GM21737 (cell line): ENCODE results near the gene GPR108.

Experiments used
- ATAC-seq: cut with Tn5 transposase; IDR thresholded peaks from one replicate; pipeline ENCODE4 v1.9.1; 2021; ENCODE audit warnings: mild to moderate bottlenecking, moderate library complexity; ENCODE audit not compliant: unreplicated experiment

Gene GPR108

DNA sequence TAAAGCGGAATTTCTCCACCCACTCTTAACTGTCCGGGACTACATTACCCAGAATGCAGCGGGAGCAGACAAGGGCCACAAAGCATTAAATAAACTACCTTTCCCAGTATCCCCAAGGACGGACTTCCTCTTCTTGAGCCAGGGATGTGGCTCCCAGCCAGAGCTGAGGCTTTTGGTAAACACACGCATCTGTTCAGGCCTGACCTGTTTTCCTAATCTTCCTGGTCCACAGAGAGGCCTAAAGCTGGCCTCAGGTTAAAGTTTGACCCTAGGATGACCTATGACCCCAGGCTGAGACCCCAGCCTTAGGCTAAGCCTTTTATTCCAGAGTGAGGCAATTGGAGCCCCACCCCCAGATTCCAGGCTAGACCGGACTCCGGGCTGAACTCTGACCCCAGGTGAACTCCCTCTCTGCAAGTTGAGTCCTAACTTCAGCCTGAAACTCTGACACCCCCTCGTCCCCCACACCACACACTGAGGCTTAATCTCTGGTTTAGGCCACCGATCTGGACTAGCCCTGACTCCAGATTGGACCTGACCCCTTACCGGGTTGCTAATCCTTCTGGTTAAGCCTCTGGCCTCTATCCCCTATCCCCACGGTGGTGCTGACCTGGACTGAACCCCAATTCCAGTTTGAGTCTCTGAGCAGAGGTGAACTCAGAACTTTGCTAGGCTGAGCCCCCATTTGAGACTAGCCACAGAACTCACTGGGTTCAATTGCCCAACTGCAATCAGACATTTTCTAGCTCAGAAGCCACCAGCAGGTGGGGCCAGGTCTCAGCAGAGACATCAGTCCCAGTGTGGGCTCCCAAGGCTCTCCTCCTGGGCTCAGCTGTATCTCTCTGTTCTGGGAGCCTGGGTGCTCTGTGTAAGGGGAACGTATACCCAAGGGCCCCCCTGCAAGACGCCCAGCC lies 750 bp upstream of the GPR108 start:
- peak; percentile 16 for ATAC-seq

DNA sequence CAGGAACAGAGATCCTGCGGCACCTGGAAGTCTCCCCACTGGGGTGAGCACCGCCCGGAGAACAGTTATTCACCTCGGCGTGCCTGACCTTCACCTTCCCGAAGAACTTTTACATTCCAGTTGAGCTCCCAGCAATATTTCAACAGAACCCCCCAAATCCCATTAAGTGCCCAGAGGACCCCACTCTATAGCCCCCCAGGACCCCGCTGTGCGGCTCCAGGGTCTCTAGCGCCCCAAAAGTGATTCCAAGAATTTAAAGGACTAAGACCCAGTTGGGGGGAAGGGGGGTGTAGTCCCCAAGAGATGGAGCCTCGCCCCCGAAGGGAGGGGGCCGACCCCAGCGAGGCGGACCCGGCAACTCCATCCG lies 480 bp downstream of the GPR108 start:
- ATAC-seq, result no peak

DNA sequence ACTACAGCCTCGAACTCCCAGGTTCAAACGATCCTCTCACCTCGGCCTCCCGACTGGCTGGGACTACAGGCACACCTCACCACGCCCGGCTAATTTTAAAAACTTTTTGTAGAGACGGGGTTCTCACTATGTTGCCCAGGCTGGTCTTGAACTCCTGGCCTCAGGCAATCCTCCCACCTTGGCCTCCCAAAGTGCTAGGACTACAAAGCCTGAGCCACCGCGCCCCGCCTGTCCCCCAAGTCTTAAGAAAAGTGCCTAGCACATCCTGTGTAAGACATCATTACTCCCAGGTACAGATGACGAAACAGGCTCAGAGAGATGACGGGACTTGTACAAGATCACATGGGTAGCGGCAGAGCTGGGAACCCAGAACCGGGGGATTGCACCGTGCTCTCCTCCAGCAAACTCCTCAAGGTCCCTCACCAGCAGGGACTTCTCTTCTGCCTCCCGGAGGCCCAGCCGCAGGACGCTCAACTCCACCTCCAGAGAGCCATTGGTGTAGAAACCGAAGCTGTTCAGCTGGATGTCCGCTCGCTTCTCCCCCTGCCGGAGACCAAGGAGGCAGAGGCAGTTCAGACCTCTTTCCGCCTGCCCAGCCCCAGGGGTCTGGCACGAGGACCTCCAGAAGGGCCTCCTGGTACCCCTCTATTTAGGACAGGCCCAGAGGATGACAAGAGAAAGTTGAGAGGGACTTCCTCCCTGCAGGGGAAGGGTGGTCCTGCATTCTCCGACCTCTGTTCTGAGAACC lies 1.0 kb downstream of the GPR108 start:
- ATAC-seq, result no peak

DNA sequence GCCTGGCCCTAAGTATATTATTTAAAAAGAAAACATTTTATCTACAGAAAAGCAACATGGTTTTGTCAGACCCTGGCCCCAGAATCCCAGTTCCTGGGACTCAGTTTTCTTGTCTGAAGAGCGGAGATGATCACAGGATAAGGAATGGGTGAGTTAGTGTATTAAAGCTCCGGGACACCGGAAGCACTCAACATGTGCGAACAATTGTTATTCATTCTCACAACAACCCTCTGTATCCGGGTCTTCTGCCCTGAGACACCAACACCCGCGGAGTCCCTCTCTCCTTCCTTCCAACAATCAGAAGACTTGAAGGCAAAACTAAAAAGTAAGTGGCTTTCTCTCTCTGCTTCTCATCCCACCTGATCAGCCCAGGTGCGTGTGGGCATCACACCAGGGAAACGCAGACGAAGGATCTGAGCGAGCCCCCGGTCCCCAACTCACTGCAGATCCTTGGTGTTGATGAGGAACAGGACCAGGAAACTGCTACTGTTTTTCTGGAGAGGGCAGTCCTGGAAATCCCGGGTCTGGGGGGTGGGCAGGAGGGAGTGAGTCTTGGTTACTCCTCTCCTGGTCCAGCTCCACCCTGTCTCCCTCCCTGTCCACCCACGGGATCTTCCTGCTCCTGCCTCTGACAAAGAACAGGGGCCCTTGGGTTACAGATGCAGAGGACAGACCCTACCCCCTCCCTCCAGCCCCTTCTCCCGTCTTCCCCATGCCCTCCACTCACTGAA lies 2.0 kb downstream of the GPR108 start:
- ATAC-seq, result no peak

DNA sequence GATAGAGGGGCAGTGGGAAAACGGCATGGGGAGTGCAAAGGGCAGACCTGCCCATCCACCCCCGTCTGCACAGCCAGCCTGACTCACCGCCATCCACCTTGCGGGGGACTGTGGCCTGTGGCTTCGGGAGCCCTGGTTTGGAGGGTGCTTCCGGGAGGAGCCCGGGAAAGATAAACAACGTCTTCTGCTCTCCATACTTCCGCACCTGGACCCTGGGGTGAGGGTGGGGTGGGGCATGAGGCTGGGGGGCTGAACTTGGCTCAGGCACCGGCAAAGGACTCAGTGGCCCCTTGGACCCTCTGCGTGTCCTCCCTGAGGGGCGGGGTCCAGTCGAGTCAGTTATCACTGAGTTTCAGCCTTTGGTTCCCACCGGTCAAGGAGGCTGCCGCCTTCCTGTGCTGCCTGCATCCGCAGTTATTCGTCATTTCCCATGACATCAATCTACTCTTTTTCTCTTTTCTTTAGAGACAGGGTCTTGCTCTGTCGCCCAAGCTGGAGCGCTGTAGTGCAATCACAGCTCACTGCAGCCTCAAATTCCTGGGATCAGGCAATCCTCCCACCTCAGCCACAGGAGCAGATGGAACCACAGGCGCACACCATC lies 3.2 kb downstream of the GPR108 start:
- no peak for ATAC-seq

DNA sequence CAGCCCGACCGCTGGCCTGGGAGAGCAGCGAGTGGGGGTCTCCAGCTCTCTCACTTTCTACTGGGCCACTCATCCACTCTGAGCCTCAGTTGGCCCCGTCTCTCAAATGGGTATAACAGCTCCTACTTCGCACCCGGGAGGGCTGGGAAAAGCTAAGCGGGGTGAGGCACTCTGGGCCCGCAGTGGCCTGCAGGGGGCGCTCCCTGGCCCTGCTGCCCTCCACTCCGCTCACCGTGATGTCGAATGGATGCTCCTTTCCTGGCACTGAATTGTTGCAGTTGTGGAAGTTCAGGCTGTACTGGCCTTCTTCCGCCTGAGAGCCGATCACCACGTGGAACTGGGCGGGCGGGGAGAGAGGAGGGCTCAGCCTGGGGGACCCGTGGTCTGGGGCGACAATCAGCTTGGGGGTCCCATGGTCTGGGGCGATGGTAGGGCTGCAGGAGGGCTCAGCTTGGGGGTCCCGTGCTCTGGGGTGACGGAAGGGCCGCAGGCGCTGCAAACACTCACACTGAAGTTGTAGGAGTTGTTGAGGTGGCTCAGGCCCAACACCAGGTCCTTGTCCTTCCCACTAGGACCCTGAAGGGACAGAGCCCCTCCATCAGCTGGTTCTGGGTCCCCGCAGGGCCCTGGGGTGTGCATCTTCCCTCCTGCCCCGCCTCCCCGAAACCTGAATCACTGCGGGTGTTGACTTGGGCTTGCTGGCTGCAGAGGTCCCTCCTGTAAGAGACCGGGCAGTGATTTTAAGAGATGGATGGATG lies 3.9 kb downstream of the GPR108 start:
- no peak for ATAC-seq

DNA sequence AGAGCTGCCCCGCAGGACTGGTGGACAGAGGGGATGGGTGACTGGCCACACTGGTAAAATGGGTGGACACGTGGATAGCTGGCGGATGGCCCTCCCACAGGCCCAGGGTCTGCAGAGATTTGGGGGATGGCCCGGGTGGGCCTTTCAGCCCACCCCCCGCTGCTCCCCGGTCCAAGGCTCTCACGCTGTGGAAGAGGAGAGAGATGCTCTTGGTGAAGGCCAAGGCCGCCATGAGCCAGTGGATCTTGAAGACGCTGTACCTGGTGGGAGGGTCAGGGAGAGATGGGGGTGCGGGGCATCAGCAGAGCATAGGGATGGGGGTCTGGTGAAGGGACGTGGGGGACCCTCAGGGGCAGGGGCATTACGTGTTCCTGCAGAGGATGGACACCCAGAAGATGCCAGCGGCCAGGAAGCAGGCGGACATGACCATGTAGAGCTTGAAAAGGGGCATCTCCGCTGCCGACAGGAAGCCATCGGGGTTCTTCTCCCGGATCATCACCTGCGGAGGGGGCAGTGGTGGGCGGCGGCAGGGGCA lies 4.5 kb downstream of the GPR108 start:
- ATAC-seq, result no peak

DNA sequence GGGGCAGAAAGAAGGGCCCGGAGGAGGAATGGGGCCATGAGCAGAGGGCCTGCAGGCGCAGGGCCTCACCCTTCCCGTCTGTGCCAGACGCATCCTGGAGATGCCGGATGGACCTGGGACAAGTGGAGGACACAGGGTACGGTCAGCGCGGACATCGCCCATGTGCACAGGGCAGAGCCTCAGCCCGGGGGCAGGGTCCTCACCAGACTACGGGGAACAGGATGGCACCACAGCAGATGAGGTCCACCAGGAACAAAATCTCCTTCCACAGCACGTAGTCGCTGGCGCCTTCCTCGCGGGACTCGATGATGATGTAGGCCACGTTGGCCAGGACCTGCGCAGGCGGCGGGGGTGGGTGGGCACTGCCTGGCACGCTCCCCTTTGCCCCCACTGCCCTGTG lies 5.6 kb downstream of the GPR108 start:
- no peak for ATAC-seq

DNA sequence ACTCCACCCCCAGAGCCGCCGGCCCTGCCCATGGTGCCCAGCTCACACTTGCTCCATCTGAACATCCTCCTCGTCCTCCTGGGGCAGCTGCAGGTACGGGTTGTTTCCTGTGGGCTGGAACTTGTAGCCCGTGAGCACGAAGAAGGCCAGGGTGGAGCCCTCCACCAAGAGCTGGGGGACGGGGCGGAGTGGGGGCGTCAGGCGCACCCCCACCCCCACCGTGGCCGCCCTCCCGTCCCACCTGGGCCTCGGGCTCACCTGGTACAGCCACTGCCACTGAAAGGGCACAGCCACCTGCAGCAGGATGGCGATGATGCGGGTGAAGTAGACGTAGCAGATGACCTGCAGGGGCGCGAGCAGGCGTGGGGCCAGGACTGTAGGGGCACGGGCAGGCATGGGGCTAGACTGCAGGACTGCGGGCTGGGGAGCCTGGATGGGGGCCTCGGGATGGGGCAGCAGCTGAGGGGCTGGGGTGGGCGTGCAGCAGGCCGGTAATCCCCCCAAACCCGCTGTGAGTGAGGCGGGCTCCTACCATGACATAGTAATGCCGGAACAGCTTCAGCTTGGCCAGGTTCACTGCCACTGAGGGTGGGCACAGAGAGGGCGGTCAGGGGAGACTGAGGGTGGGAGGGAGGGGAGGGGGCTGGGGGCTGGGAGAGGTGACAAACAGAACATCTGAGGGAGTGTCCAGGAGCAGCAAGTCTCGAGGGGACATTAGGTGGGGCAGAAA lies 6.3 kb downstream of the GPR108 start:
- no peak for ATAC-seq

DNA sequence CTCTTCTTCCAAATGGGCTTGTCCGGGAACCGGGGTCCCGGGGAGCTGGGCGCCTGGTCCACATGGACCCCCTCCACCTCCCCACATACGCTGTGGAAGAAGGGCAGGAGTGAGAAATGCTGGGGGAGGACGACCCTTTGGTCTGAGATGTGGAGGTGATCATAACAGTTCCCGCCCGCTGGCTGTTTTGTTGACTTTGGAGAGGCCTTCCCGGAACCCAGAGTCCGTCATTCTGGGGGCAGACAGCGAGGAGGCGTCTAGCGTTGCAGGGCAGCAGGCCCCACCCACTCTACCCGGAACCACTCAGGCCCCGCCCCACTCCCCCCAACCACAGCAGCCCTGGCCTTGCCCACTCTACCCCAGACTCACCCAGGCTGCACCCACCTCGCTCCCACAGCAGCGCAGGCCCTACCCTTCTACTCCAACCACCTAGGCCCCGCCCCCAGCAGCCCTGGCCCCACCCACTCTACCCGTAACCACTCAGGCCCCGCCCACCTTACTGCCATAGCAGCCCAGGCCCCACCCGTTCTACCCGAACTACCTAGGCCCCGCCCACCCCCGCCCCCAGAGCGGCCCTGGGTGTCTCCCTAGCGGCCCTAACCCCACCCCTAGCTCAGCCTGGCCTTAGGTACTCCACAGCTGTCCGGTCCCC lies 7.1 kb downstream of the GPR108 start:
- ATAC-seq, result no peak

DNA sequence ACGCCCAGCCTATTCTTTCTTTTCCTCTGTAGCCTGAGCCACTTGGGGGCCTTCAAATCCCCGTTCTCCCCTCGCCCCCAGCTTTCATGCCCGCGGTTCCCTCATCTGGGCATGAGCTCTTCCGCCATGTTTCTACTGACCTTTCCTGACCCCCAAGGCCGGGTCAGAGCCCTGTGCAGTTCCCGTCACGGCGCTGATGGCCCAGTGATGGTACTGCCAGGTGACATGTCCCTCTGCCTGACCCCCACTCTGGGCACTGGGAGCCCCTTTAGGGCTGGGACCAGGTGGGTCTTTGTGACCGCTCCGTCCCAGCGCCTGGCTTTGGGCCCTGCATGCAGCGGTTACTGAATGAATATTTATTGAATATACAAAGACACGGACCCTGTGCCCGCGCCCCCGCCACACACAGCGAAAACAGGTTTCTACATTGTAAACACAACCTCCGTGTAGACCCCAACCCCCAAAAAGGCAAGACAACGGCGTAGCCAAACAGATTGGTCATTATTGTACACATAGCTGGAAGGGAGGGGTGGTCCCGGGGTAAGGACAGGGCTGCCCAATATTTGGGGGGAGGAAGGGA lies 7.7 kb downstream of the GPR108 start:
- ATAC-seq, result no peak

DNA sequence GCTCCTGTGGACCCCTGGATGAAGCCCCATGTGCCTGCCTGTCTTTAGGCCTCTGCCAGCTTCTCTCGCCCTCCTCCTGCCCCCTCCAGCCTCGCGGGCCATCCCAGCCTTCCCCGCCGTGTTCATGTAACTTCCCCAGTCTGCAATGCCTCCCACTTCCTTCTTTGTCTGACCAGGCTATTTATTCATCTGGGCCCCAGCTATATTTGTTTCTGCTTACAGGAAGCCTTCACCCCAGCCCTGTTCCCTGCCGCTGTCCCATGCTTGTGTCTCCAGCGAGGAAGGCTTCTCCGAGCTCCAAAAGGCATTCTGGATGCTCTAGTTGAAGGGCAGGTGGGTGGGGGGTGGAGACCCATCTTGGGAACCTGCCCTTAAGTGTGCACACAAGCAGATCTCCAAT lies 9.0 kb downstream of the GPR108 start:
- ATAC-seq, result no peak

DNA sequence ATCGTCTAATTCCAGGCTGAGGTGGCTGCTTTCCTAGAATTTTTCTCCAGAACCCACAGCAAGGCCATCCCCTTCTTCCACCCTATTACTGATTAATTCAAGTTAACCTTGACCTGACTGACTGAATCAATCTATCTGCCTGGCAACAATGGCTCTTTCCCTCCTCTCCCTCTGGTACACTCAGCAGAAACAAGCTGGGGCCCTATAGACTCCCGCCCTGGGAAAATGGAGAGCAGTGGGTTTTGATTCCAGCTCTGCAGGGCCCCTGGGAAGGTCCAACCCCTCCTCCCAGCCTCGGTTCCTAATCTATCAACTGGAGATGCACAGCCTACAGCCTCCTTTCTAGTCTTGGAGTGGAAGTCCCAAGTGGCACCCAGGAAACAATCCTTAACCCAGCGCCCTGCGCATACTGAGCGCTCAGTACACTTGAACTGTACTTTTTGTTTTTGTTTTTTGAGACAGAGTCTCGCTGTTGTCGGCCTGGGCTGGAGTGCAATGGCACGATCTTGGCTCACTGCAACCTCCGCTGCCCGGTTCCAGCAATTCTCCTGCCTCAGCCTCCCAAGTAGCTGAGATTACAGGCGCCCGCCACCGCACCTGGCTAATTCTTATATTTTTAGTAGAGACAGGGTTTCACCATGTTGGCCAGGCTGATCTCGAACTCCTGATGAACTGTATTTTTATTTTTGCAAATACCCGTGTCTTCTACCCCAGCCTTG lies 11.7 kb downstream of the GPR108 start:
- no peak for ATAC-seq

DNA sequence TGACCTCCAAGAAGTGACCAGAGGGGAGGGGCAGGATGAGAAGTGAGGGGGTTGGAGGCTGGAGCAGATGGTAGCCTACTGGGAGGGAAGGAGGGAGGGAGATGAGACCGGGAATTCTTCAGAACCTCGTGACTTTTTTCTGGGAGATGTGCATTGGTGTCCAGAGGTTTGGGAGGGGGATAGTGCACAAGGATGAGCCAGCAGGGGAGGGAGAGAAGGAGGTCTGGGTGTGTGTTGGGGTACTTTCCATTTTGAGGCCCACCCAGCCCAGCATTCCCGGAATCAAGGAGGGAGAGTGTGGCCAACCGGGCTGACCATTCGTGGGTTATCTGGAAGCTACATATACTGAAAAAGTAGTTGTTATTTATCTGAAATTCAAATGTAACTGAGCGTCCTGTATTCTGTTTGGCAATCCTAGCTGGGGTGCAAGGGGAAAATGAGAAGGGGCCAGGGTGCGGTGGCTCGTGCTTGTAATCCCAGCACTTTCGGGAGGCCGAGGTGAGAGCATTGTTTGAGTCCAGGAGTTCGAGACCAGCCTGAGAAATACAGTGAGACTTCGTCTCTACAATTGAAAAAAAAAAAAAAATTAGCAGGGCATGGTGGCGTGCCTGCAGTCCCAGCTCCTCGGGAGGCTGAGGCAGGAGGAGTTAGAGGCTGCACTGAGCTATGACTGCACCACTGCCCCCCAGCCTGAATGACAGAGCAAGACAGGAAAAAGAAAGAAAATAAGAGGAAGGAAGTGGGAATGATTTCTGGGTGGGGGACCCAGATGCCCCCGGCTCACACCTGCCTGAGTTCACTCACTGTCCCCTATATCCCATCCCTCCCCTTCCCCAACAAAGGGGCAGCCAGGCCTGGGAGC lies 12.5 kb downstream of the GPR108 start:
- ATAC-seq, result no peak

DNA sequence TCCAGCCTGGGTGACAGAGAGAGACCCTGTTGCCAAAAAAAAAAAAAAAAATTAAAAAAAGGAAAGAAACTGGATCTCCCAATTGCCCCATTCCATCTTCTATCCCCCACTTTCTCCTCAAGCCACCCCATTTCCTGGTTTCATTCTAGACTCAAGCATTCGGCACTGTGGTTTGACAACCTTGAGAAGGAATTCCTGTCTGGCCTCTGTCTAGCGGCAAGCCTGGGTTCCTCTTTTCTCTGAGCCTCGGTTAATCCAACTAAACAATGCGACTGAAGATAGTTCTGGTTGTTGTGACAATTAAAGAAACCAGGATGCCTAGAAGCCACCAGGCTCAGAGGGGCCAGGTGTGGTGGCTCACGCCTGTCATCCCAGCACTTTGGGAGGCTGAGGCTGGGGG lies 13.6 kb downstream of the GPR108 start:
- no peak for ATAC-seq

DNA sequence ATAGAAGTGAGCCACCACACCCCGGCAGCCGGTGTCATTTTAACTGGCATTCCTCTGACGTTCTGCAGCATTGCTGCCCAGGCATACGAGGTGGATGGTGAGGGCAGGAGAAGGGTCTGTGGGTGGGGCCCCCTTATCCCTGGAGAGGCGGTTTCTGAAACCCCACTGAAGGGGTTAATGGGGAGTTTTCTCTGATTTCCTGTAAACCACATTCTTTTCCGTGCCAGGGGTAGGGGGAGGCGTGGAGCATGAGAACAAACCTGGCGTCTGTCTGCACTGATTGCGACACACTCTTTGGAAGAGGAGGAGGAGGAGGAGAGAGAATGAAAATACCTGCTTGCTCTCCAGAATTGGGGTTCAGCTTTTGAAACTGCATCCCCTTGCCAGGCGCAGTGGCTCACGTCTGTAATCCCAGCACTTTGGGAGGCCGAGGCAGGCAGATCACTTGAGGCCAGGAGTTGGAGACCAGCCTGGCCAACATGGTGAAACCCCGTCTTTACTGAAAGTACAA lies 14.2 kb downstream of the GPR108 start:
- no peak for ATAC-seq

DNA sequence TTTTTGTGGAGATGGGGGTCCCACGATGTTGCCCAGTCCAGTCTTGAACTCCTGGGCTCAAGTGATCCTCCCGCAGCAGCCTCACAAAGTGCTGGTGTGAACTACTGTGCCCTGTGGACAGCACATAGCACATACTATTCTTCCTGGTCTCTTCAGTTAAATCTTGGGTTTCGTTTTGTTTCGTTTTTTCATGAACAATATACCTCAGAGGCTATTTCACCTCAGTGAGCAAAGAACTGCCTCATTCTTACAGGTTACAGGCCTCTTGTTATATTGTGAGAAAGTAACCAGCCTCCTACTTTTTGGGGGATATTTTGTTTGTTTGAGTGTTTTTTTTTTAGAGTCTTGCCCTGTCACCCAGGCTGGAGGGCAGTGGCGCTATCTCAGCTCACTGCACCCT lies 15.6 kb downstream of the GPR108 start:
- ATAC-seq, result no peak
